WTC11 (cell line): ENCODE results near the gene C1orf198.

Experiments used
- CTCF ChIP-seq: fragments of 200-600 bp; IDR thresholded peaks from 2 replicates; pipeline ENCODE4 v1.8.0; 2022; ENCODE audit warnings: antibody characterized with exemption
- ELF4 ChIP-seq: sonication (generic); formaldehyde crosslinking; IDR thresholded peaks from 2 replicates; pipeline ENCODE4 v1.8.1; 2022; ENCODE audit warnings: low read depth, mild to moderate bottlenecking, moderate library complexity, missing genetic modification reagents
- FOXP4 ChIP-seq: sonication (generic); formaldehyde crosslinking; IDR thresholded peaks from 2 replicates; pipeline ENCODE4 v1.8.0; 2022; ENCODE audit warnings: mild to moderate bottlenecking, missing genetic modification reagents
- HMGXB4 ChIP-seq: sonication (generic); formaldehyde crosslinking; IDR thresholded peaks from 2 replicates; pipeline ENCODE4 v1.8.1; 2023; ENCODE audit warnings: mild to moderate bottlenecking, moderate library complexity, missing genetic modification reagents
- JUN ChIP-seq: sonication (generic); formaldehyde crosslinking; IDR thresholded peaks from 2 replicates; pipeline ENCODE4 v1.8.0; 2023; ENCODE audit warnings: mild to moderate bottlenecking, missing genetic modification reagents
- KAT7 ChIP-seq: sonication (generic); formaldehyde crosslinking; IDR thresholded peaks from 2 replicates; pipeline ENCODE4 v1.8.1; 2023; ENCODE audit warnings: missing genetic modification reagents, mild to moderate bottlenecking, borderline replicate concordance
- MAX ChIP-seq: sonication (generic); formaldehyde crosslinking; IDR thresholded peaks from 2 replicates; pipeline ENCODE4 v1.8.0; 2022; ENCODE audit warnings: mild to moderate bottlenecking, missing genetic modification reagents
- SMAD4 ChIP-seq: sonication (generic); formaldehyde crosslinking; IDR thresholded peaks from 2 replicates; pipeline ENCODE4 v1.8.0; 2022; ENCODE audit warnings: mild to moderate bottlenecking, missing genetic modification reagents
- SP1 ChIP-seq: sonication (generic); formaldehyde crosslinking; conservative IDR thresholded peaks from 2 replicates; pipeline ENCODE4 v1.8.1; 2022; ENCODE audit warnings: missing genetic modification reagents

- no peak for TF ChIP-seq CTCF
- TF ChIP-seq SMAD4, result no peak
- TF ChIP-seq SP1 (CRISPR knock-in tag), result no peak
- TF ChIP-seq MAX (CRISPR knock-in tag), result no peak
- TF ChIP-seq HMGXB4, result no peak
- no peak for TF ChIP-seq FOXP4 (CRISPR knock-in tag)
- no peak for TF ChIP-seq KAT7 (CRISPR knock-in tag)
- no peak for TF ChIP-seq ELF4 (CRISPR knock-in tag)
- no peak for TF ChIP-seq JUN (CRISPR knock-in tag)
Measured at GRCh38 chr1:230791986-230792564, 76.2 kb downstream of the C1orf198 start.
